GM23248 (cell line): Measurements from ENCODE around the gene CTNS. TPM values are rescaled to one million over a fixed set of nuclear protein-coding genes. Genes with fewer than 3 reads are reported as not detected.
A peak's percentile ranks its signal among the peaks of the same experiment; 100 is the strongest.

Source experiments
- DNase-seq: peaks from one replicate; pipeline ENCODE4 v3.0.0-alpha.2; 2015
- H2AFZ ChIP-seq: fragments of 200-600 bp; sonication (generic); 2 replicates; pipeline ENCODE4 v1.6.1; 2016; ENCODE audit warnings: antibody characterized with exemption
- H3F3A ChIP-seq: fragments of 200-600 bp; sonication (generic); 2 replicates; pipeline ENCODE4 v1.6.1; 2016; ENCODE audit warnings: mild to moderate bottlenecking, antibody characterized with exemption, mixed run types; ENCODE audit not compliant: insufficient read depth
- H3K27ac ChIP-seq: fragments of 200-600 bp; sonication (generic); 2 replicates; pipeline ENCODE4 v1.5.1; 2016; ENCODE audit warnings: mild to moderate bottlenecking
- H3K27me3 ChIP-seq: fragments of 200-600 bp; sonication (generic); replicated peaks from 2 replicates; pipeline ENCODE4 v1.6.1; 2016; ENCODE audit warnings: mild to moderate bottlenecking; ENCODE audit not compliant: insufficient read depth
- H3K36me3 ChIP-seq: fragments of 200-600 bp; sonication (generic); 2 replicates; pipeline ENCODE4 v1.6.1; 2016; ENCODE audit warnings: low read depth, mild to moderate bottlenecking
- H3K4me1 ChIP-seq: fragments of 200-600 bp; sonication (generic); 2 replicates; pipeline ENCODE4 v1.6.1; 2016; ENCODE audit warnings: mild to moderate bottlenecking; ENCODE audit not compliant: insufficient read depth
- H3K4me2 ChIP-seq: fragments of 200-600 bp; sonication (generic); one replicate; pipeline ENCODE4 v1.6.1; 2016; ENCODE audit warnings: mild to moderate bottlenecking; ENCODE audit not compliant: unreplicated experiment
- H3K4me3 ChIP-seq: fragments of 200-600 bp; sonication (generic); 2 replicates; pipeline ENCODE4 v1.5.1; 2016; ENCODE audit warnings: mild to moderate bottlenecking
- H3K79me2 ChIP-seq: fragments of 200-600 bp; sonication (generic); 2 replicates; pipeline ENCODE4 v1.6.1; 2016; ENCODE audit warnings: mild to moderate bottlenecking; ENCODE audit not compliant: insufficient read depth
- H3K9ac ChIP-seq: fragments of 200-600 bp; sonication (generic); 2 replicates; pipeline ENCODE4 v1.6.1; 2016; ENCODE audit warnings: mild to moderate bottlenecking
- H3K9me2 ChIP-seq: fragments of 200-600 bp; sonication (generic); 2 replicates; pipeline ENCODE4 v1.6.1; 2016; ENCODE audit warnings: mixed run types, mild to moderate bottlenecking, moderate library complexity; ENCODE audit not compliant: insufficient read depth
- H3K9me3 ChIP-seq: fragments of 200-600 bp; sonication (generic); one replicate; pipeline ENCODE4 v1.6.1; 2017; ENCODE audit warnings: low read depth
- H4K20me1 ChIP-seq: fragments of 200-600 bp; sonication (generic); 2 replicates; pipeline ENCODE4 v1.6.0; 2016; ENCODE audit not compliant: insufficient read depth
- EZH2 ChIP-seq: fragments of 200-600 bp; sonication (generic); IDR thresholded peaks from 2 replicates; pipeline ENCODE4 v1.6.1; 2018; ENCODE audit warnings: antibody characterized with exemption, mild to moderate bottlenecking; ENCODE audit not compliant: insufficient read depth, poor library complexity, severe bottlenecking
- EZH2phosphoT487 ChIP-seq: fragments of 200-600 bp; sonication (generic); IDR thresholded peaks from 2 replicates; pipeline ENCODE4 v1.6.1; 2018; ENCODE audit warnings: antibody characterized with exemption, moderate library complexity, mild to moderate bottlenecking, low read depth; ENCODE audit not compliant: insufficient read depth
- WGBS, 2 experiments: methylation state at CpG; one replicate each; pipeline ENCODE4 v1.1.6; 2015 to 2017; ENCODE audit warnings: low lambda C conversion rate in 2 of 2, low coverage in 1 of 2; ENCODE audit errors: missing lambda C conversion rate in 2 of 2; 5-methylcytosine and 5-hydroxymethylcytosine counted together
- in situ Hi-C: fragments of 300-500 bp; cut with MboI; formaldehyde crosslinking; loops from 2 replicates; pipeline ENCODE4 v1.15.0; 2020
- polyA plus RNA-seq: library from polyadenylated mRNA; unstranded; fragments of >200 nt; fragmentation: Nextera tagmentation; extraction: Ambion mirVana; gene quantifications from 2 replicates; pipeline ENCODE4 v1.2.1, GENCODE V29; 2016
- total RNA-seq: library from RNA; depleted of rRNA; stranded (reverse); fragments of >200 nt; shearing (Covaris generic); gene quantifications from 2 replicates; pipeline ENCODE4 v1.2.3, GENCODE V29; 2014

CTNS gene
- total and polyA plus RNA-seq, 2 experiments from 2014 or later: 7.2 to 7.5 TPM

DNA sequence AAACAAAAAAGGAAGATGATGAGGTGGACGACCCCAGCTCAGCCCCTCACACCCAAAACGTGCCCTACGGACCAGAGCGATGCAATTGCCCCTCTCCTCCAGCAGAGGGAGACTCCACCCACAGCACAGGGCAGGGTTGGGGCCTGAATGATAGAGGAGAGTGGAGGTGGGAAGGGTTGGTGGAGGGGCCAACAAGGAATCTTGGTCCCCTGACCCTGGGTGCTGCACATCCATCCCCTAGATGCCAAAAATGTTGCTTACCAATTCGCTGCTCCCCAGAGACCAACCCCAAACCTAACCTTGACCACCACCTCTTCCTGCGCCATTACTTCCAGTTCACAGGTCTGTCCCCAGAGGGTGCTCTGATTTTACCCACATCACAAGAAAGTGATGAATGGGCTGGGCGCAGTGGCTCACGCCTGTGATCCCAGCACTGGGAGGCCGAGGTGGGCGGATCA, 46.5 kb downstream of the CTNS start:
- Histone ChIP-seq H3K36me3 (no peaks in the 10 kb centered on the region), H3K9ac (no peak overlapping the region), H3K27ac (no peak overlapping the region), H3K4me1 (no peaks in the 10 kb centered on the region; the same call in 1 of the 2 replicates), H3K79me2 (no peaks in the 10 kb centered on the region), H2AFZ (no peak overlapping the region), H3K27me3 (peaks cover 16% of the 10 kb centered on the region; the same call in 1 of the 2 replicates), H3K9me2 (no peaks in the 10 kb centered on the region), H3K9me3 (no peaks in the 10 kb centered on the region), H3K4me2 (no peak overlapping the region), H3K4me3 (no peak overlapping the region), H3F3A (no peaks in the 10 kb centered on the region), H4K20me1 (no peaks in the 10 kb centered on the region)
- in situ Hi-C loops: no loop called here
- peak; percentile 56 for DNase-seq
- 20 to 26% methylated on average over 10 of the region's 10 CpGs for WGBS, 2 experiments
- TF ChIP-seq EZH2: no peak
- no peak for TF ChIP-seq EZH2phosphoT487

DNA sequence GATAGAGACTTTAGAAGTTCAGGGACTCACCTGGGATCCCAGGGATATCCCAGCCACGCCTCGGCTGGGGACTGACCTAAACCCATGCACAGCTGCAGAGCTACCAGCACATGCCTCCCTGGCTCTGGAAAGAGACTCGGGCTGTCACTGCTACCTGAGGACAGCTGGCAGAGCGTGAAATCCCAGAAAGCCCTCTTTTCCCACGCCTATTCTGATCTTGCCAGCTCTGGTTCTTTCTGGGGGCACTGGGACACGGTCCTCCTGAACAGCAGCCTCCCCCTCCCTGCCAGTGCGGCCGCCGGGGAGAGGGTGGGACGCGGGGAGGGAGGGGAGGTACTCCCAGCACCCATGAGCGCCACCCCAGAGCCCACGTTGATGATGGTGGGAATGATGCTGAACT, 48.6 kb downstream of the CTNS start:
- Histone ChIP-seq H2AFZ (no peak overlapping the region), H4K20me1 (no peaks in the 10 kb centered on the region), H3K9ac (no peak overlapping the region), H3K4me1 (no peaks in the 10 kb centered on the region), H3K27me3 (peaks cover 16% of the 10 kb centered on the region; the same call in 1 of the 2 replicates), H3K9me2 (no peaks in the 10 kb centered on the region), H3K4me3 (no peak overlapping the region), H3K36me3 (no peaks in the 10 kb centered on the region), H3K9me3 (no peaks in the 10 kb centered on the region), H3K4me2 (no peak overlapping the region), H3K27ac (no peak overlapping the region), H3K79me2 (no peaks in the 10 kb centered on the region), H3F3A (no peaks in the 10 kb centered on the region)
- TF ChIP-seq EZH2 (no peak), EZH2phosphoT487 (no peak)
- WGBS, 2 experiments: 23 to 43% methylated on average over 8 to 12 of the region's 13 CpGs
- in situ Hi-C loops: no loop called here
- no peak for DNase-seq

- 0 out of 2 replicates have a peak, but pooled peaks cover 10% of the 10 kb centered on the region for H3K27me3 ChIP-seq
- in situ Hi-C loops: no loop called here
- no peaks in the 10 kb centered on the region for H4K20me1 ChIP-seq
- H3K4me2 ChIP-seq: no peak overlapping the region
- no peaks in the 10 kb centered on the region for H3K9me3 ChIP-seq
- H3K9me2 ChIP-seq: no peaks in the 10 kb centered on the region
- no peak overlapping the region for H3K4me3 ChIP-seq
- no peak for TF ChIP-seq EZH2phosphoT487
- no peak for TF ChIP-seq EZH2
- H3F3A ChIP-seq: peaks cover 2% of the 10 kb centered on the region; the same call in 1 of the 2 replicates
- no peaks in the 10 kb centered on the region for H3K36me3 ChIP-seq
- DNase-seq: peak; percentile 39
- no peak overlapping the region for H2AFZ ChIP-seq
- H3K4me1 ChIP-seq: no peaks in the 10 kb centered on the region
- H3K79me2 ChIP-seq: no peaks in the 10 kb centered on the region
- H3K9ac ChIP-seq: no peak overlapping the region
- H3K27ac ChIP-seq: no peak overlapping the region
- WGBS, 2 experiments: 53 to 56% methylated on average over 19 of the region's 19 CpGs
These were observed 51.5 kb downstream of the CTNS start for GRCh38 chr17:3688027-3688553.

DNA sequence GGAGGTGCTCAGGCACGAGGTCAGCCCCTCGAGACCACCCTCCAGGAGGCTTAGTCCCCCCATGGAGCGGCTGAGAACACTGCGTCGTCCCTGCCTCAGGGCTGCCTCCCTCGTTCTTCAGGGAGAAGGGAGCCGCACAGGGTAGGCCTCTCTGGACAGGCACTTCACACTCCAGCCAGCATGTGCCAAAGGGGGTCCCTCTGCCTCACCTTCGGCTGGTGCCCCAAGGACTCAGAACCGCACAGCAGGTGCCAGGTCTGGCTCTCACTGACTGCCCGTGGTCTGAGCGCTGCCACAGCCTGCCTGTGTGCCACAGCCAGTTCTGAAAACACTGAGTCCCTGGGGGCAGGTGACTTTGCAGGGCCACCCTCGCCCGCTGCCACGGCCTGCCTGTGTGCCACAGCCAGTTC, 52.3 kb downstream of the CTNS start:
- 0 out of 2 replicates have a peak, but pooled peaks cover 10% of the 10 kb centered on the region for H3K27me3 ChIP-seq
- H3K4me2 ChIP-seq: no peak overlapping the region
- no peaks in the 10 kb centered on the region for H3K36me3 ChIP-seq
- no peaks in the 10 kb centered on the region for H3K79me2 ChIP-seq
- no peak overlapping the region for H3K27ac ChIP-seq
- no peaks in the 10 kb centered on the region for H4K20me1 ChIP-seq
- WGBS, 2 experiments: 71 to 75% methylated on average over 11 to 14 of the region's 14 CpGs
- TF ChIP-seq EZH2 (no peak), EZH2phosphoT487 (no peak)
- no peak overlapping the region for H3K4me3 ChIP-seq
- no peak overlapping the region for H2AFZ ChIP-seq
- no peaks in the 10 kb centered on the region for H3K9me3 ChIP-seq
- DNase-seq: no peak
- in situ Hi-C loops: no loop called here
- peaks cover 4% of the 10 kb centered on the region; the same call in 1 of the 2 replicates for H3F3A ChIP-seq
- H3K4me1 ChIP-seq: no peaks in the 10 kb centered on the region
- H3K9ac ChIP-seq: no peak overlapping the region
- H3K9me2 ChIP-seq: no peaks in the 10 kb centered on the region
